ENCODE measurements around the gene AOPEP.

DNA sequence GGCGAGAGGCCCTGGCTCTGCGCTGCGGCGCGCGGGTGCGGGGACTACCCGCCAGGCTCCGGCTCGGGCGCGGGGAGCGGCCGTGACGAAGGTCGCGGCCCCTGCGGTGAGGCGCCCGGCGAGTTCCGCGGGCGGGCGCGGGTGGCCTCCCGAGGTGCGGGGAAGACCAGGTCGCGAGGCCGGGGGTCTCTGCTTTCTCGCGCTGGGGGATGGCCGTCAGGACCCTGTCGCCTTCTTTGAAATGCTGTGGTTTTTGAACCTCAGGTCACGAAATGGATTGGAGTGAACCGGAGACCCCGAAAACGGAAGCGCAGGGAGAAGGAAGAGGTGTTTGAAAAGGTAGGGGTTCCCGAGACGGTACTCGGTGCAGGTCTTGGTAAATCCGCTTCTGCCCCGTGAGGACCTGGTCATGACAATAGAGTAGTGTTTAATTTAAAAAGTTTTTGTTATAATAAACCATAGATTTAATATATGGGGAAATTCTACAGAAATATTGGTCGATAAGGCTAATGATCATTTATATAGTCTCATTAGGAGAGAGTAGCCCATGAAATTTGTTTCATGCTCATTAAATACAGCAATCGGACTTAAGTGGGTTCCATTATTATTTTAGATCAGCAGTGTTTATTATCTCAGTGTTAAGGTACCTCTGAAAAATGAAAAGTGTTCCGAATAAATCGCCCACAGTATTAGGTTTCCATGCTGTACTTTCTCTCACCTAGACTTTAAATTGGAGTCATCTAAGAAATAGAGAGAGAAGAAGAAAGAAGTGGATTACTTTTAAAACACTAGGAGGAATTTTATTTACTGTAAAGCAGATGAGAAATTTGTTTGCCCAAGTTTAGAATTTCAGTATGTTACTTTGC lies 279.0 kb downstream of the AOPEP start:
- TF ChIP-seq JUN (IDR thresholded peaks at IDR 0.05), result peak in 1 of 2 experiments; percentile 5; a peak in 1 of 5 replicates
- TF ChIP-seq, protein P1, sequence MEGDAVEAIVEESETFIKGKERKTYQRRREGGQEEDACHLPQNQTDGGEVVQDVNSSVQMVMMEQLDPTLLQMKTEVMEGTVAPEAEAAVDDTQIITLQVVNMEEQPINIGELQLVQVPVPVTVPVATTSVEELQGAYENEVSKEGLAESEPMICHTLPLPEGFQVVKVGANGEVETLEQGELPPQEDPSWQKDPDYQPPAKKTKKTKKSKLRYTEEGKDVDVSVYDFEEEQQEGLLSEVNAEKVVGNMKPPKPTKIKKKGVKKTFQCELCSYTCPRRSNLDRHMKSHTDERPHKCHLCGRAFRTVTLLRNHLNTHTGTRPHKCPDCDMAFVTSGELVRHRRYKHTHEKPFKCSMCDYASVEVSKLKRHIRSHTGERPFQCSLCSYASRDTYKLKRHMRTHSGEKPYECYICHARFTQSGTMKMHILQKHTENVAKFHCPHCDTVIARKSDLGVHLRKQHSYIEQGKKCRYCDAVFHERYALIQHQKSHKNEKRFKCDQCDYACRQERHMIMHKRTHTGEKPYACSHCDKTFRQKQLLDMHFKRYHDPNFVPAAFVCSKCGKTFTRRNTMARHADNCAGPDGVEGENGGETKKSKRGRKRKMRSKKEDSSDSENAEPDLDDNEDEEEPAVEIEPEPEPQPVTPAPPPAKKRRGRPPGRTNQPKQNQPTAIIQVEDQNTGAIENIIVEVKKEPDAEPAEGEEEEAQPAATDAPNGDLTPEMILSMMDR (IDR thresholded peaks at IDR 0.05), result no peak
- TF ChIP-seq CEBPB (IDR thresholded peaks at IDR 0.05), result no peak
